ENCODE results near the gene CSNK1D.

- no peak for TF ChIP-seq CTCF (conservative IDR thresholded peaks at IDR 0.05; ENCODE audit: low read depth in 2 of 2)
- TF ChIP-seq REST (IDR thresholded peaks at IDR 0.05; ENCODE audit: unreplicated experiment): no peak
- no peak for TF ChIP-seq POLR2AphosphoS5 (IDR thresholded peaks at IDR 0.05; ENCODE audit: low read depth)
- no peak for TF ChIP-seq EZH2 (IDR thresholded peaks at IDR 0.05; ENCODE audit: low read depth, unreplicated experiment)
- no peak for TF ChIP-seq EZH2phosphoT487 (IDR thresholded peaks at IDR 0.05; ENCODE audit: unreplicated experiment)
- TF ChIP-seq ETS1 (IDR thresholded peaks at IDR 0.05): no peak
- no peak for TF ChIP-seq JUNB (IDR thresholded peaks at IDR 0.05; ENCODE audit: unreplicated experiment)
Observed at GRCh38 chr17:82217120-82217529, 56.4 kb downstream of the CSNK1D start.
